ENCODE data around the gene BET1. TPM values are rescaled to one million over a fixed set of nuclear protein-coding genes. Genes with fewer than 3 reads are reported as not detected.

The BET1 gene
- total RNA-seq, 1 experiment from 2014 or later = 17.2 TPM

GRCh38 chr7:94001396-94001795, 2.8 kb downstream of the BET1 start:
- no peak overlapping the region for H2AFZ ChIP-seq (ENCODE audit: low read depth, low read length, poor library complexity, severe bottlenecking)
- ATAC-seq (no peak), DNase-seq (ENCODE audit: low read depth, low spot score) (no peak)
- H4K20me1 ChIP-seq (ENCODE audit: insufficient read depth) = no peaks in the 10 kb centered on the region
- H3K4me2 ChIP-seq (ENCODE audit: low read length) = no peak overlapping the region
- POLR2A ChIA-PET = no interaction called here
- no peak overlapping the region for H3K4me3 ChIP-seq (replicated peaks in 1 of 2; ENCODE audit: low read depth in 1 of 2, low read length in 2 of 2)
- H3K79me2 ChIP-seq (ENCODE audit: insufficient read depth, low read length) = peaks cover 19% of the 10 kb centered on the region
- H3K9me2 ChIP-seq (ENCODE audit: insufficient read depth) = no peaks in the 10 kb centered on the region
- H3K27ac ChIP-seq (ENCODE audit: low read depth, low read length) = no peak overlapping the region
- H3K27me3 ChIP-seq (ENCODE audit: insufficient read depth, low read length) = peaks cover 16% of the 10 kb centered on the region; the same call in 1 of the 2 replicates
- peaks cover 0 to 6% of the 10 kb centered on the region in 2 experiments; a peak in 3 of 4 replicates for H3K36me3 ChIP-seq (ENCODE audit: control insufficient read depth in 1 of 2, insufficient read depth in 2 of 2, low read length in 2 of 2)
- TF ChIP-seq ZBTB33 (IDR thresholded peaks at IDR 0.05; ENCODE audit: extremely low read depth, insufficient replicate concordance, low read length) (no peak), SRF (IDR thresholded peaks at IDR 0.05; ENCODE audit: low read depth) (no peak), CEBPB (IDR thresholded peaks at IDR 0.05; ENCODE audit: low read depth) (no peak), FOSL1 (IDR thresholded peaks at IDR 0.05; ENCODE audit: low read depth) (no peak), ZFX (IDR thresholded peaks at IDR 0.05) (no peak), ELF1 (IDR thresholded peaks at IDR 0.05; ENCODE audit: borderline replicate concordance, low read depth) (no peak), TCF7L2 (IDR thresholded peaks at IDR 0.05; ENCODE audit: borderline replicate concordance, extremely low read depth, insufficient read depth, insufficient read length) (no peak), EZH2 (IDR thresholded peaks at IDR 0.05) (no peak), REST (IDR thresholded peaks at IDR 0.05; ENCODE audit: low read depth) (no peak)
- RAD21 ChIA-PET (ENCODE audit: low non-redundant PET in 1 of 2, low total read pairs in 2 of 2, uncharacterized antibody in 2 of 2, unreplicated experiment in 2 of 2) = no interaction called here
- H3K4me1 ChIP-seq (ENCODE audit: control insufficient read depth in 1 of 2, insufficient read depth in 2 of 2, low read length in 2 of 2) = peaks cover 3 to 17% of the 10 kb centered on the region in 2 experiments; a peak in 2 of 4 replicates
- no peaks in the 10 kb centered on the region for H3K9me3 ChIP-seq (ENCODE audit: control insufficient read depth in 1 of 2, insufficient read depth in 1 of 2, low read depth in 1 of 2, low read length in 2 of 2)
- CTCF ChIA-PET = no interaction called here
- H3K9ac ChIP-seq (ENCODE audit: low read length) = no peak overlapping the region
- intact Hi-C loops (cut with micrococcal nuclease) = no loop called here
- BruUV-seq (replicated peaks) = no TSS peak

All from HCT116 (cell line).